K562 (cell line): Measurements from ENCODE around the gene RBSN. TPM values are rescaled to one million over a fixed set of nuclear protein-coding genes. Genes with fewer than 3 reads are reported as not detected.

Experiments used
- ATF3 ChIP-seq, 2 experiments: fragments of 450-650 bp in 1 of 2; sonication (generic) in 1 of 2; formaldehyde crosslinking in 1 of 2; IDR thresholded peaks in 1 of 2; conservative IDR thresholded peaks in 1 of 2; 2 replicates each; pipeline versions ENCODE4 v1.6.1 to v1.8.1; 2016 to 2023; ENCODE audit warnings: mild to moderate bottlenecking in 2 of 2, moderate library complexity in 2 of 2, inconsistent platforms in 1 of 2, missing genetic modification reagents in 1 of 2
- CHD2 ChIP-seq: IDR thresholded peaks from 2 replicates; pipeline ENCODE4 v1.6.1; 2011; ENCODE audit warnings: low read depth, low read length
- CREM ChIP-seq: IDR thresholded peaks from 2 replicates; pipeline ENCODE4 v1.6.1; 2014; ENCODE audit warnings: antibody characterized with exemption, low read depth
- HEY1 ChIP-seq: fragments of 250-450 bp; sonication (Bioruptor Pico); IDR thresholded peaks from 2 replicates; pipeline ENCODE4 v1.5.0; 2020; ENCODE audit warnings: mild to moderate bottlenecking, moderate library complexity, borderline replicate concordance
- HLTF ChIP-seq: fragments of 450-650 bp; IDR thresholded peaks from 2 replicates; pipeline ENCODE4 v1.6.1; 2016
- HNRNPH1 ChIP-seq: fragments of 200-400 bp; formaldehyde crosslinking; optimal IDR thresholded peaks from 2 replicates; pipeline ENCODE3; 2017; ENCODE audit warnings: low read depth, mild to moderate bottlenecking, low read length, moderate library complexity
- KDM4B ChIP-seq, 2 experiments: fragments of 450-650 bp in 1 of 2; sonication (generic) in 1 of 2; IDR thresholded peaks; 2 replicates each; pipeline ENCODE4 v1.6.1; 2016 to 2017; ENCODE audit warnings: borderline replicate concordance in 2 of 2, antibody characterized with exemption in 1 of 2, low read depth in 1 of 2, mild to moderate bottlenecking in 1 of 2
- MCM2 ChIP-seq: fragments of 450-650 bp; IDR thresholded peaks from 2 replicates; pipeline ENCODE4 v1.6.1; 2017; ENCODE audit warnings: low read depth, mild to moderate bottlenecking
- NFIX ChIP-seq: fragments of 250-450 bp; sonication (Bioruptor Pico); IDR thresholded peaks from 2 replicates; pipeline ENCODE4 v1.4.0; 2020; ENCODE audit warnings: low read depth, mild to moderate bottlenecking, moderate library complexity
- NFRKB ChIP-seq: fragments of 450-650 bp; IDR thresholded peaks from 2 replicates; pipeline ENCODE4 v1.6.1; 2016; ENCODE audit warnings: low read depth
- NFYB ChIP-seq: IDR thresholded peaks from 2 replicates; pipeline ENCODE4 v1.6.1; 2011; ENCODE audit warnings: mild to moderate bottlenecking, moderate library complexity; ENCODE audit not compliant: insufficient read length; ENCODE audit errors: extremely low read depth
- PATZ1 ChIP-seq: fragments of 250-450 bp; sonication (Bioruptor Pico); IDR thresholded peaks from 2 replicates; pipeline ENCODE4 v1.5.0; 2020; ENCODE audit warnings: mild to moderate bottlenecking, borderline replicate concordance
- PPARD ChIP-seq: fragments of 250-450 bp; sonication (Bioruptor Pico); IDR thresholded peaks from 2 replicates; pipeline ENCODE4 v1.8.0; 2022; ENCODE audit warnings: inconsistent platforms, mild to moderate bottlenecking, moderate library complexity
- PTBP1 ChIP-seq: fragments of 200-400 bp; formaldehyde crosslinking; IDR thresholded peaks from 2 replicates; pipeline ENCODE4 v1.6.1; 2017; ENCODE audit warnings: low read depth, low read length
- SIN3A ChIP-seq, 2 experiments: fragments of 150-350 bp in 1 of 2; IDR thresholded peaks; 2 replicates each; pipeline ENCODE4 v1.6.1; 2011 to 2016; ENCODE audit warnings: borderline replicate concordance in 2 of 2, low read depth in 2 of 2, low read length in 2 of 2, mild to moderate bottlenecking in 2 of 2, moderate library complexity in 2 of 2; ENCODE audit not compliant: control insufficient read depth in 1 of 2
- SMAD3 ChIP-seq: fragments of 450-650 bp; formaldehyde crosslinking; conservative IDR thresholded peaks from 2 replicates; pipeline ENCODE4 v1.4.0; 2020; ENCODE audit warnings: mild to moderate bottlenecking
- SNAPC5 ChIP-seq: fragments of 250-450 bp; sonication (Bioruptor Pico); IDR thresholded peaks from 2 replicates; pipeline ENCODE4 v1.8.0; 2021; ENCODE audit warnings: moderate library complexity, mild to moderate bottlenecking, inconsistent platforms
- STAG1 ChIP-seq: sonication (generic); formaldehyde crosslinking; IDR thresholded peaks from 2 replicates; pipeline ENCODE4 v1.5.0; 2020; ENCODE audit warnings: missing genetic modification reagents, borderline replicate concordance
- TCF3 ChIP-seq: sonication (generic); formaldehyde crosslinking; IDR thresholded peaks from 2 replicates; pipeline ENCODE4 v1.4.0; 2020; ENCODE audit warnings: mild to moderate bottlenecking, missing genetic modification reagents
- TEAD1 ChIP-seq, 2 experiments: fragments of 450-650 bp in 1 of 2; sonication (generic) in 1 of 2; formaldehyde crosslinking; IDR thresholded peaks; 2 replicates each; pipeline versions ENCODE4 v1.4.0 to v1.8.0; 2020 to 2022; ENCODE audit warnings: mild to moderate bottlenecking in 2 of 2, missing genetic modification reagents in 1 of 2
- ZBTB17 ChIP-seq: fragments of 450-650 bp; formaldehyde crosslinking; IDR thresholded peaks from 2 replicates; pipeline ENCODE4 v1.4.0; 2020; ENCODE audit warnings: mild to moderate bottlenecking
- ZC3H11A ChIP-seq: IDR thresholded peaks from 2 replicates; pipeline ENCODE4 v1.6.1; 2012; ENCODE audit warnings: low read depth, low read length, improper control_type of control experiment
- ZEB2 ChIP-seq: fragments of 450-650 bp; IDR thresholded peaks from 2 replicates; pipeline ENCODE4 v1.6.1; 2016
- ZNF41 ChIP-seq: fragments of 250-450 bp; sonication (Bioruptor Pico); conservative IDR thresholded peaks from 2 replicates; pipeline ENCODE4 v1.4.0; 2020; ENCODE audit warnings: mild to moderate bottlenecking
- polyA plus RNA-seq, 8 experiments: library from polyadenylated mRNA; depleted of rRNA in 4 of 8; stranded (reverse) in 5 of 8; unstranded in 3 of 8; fragments of >200 nt; fragmentation: Nextera tagmentation in 2 of 8; fragmentation: Illumina TruSeq in 1 of 8; extraction: Ambion mirVana in 2 of 8; extraction: Trizol in 1 of 8; gene quantifications; 2 replicates each; pipeline versions ENCODE4 v1.2.1 to v1.2.3, GENCODE V29; 2011 to 2014; ENCODE audit warnings: inconsistent platforms in 1 of 8, missing spikeins in 1 of 8
- total RNA-seq, 7 experiments: library from RNA; depleted of rRNA in 6 of 7; stranded (reverse); fragments of >200 nt in 6 of 7; fragmentation: Illumina TruSeq in 2 of 7; extraction: Trizol in 2 of 7; gene quantifications; 2 replicates each; pipeline versions ENCODE4 v1.2.1 to v1.2.3, GENCODE V29; 2011 to 2021; ENCODE audit warnings: low replicate concordance in 1 of 7
- TF ChIP-seq, protein P1 (sequence below): sonication (generic); formaldehyde crosslinking; IDR thresholded peaks from 2 replicates; pipeline ENCODE4 v1.8.0; 2022; ENCODE audit warnings: mild to moderate bottlenecking, missing genetic modification reagents

RBSN gene
- total and polyA plus RNA-seq, 9 of the 15 experiments (the other 6 are each of a cell fraction or from before 2014, with no cell fraction given): 2.9 to 19.6 (median 15.0) TPM

- TF ChIP-seq KDM4B (IDR thresholded peaks at IDR 0.05; ENCODE audit: borderline replicate concordance in 2 of 2, low read depth in 1 of 2) (peak in 1 of 2 experiments; percentile 78; a peak in 1 of 4 replicates), ZEB2 (no peak), CREM (peak; percentile 80), PATZ1 (CRISPR knock-in tag) (no peak), ATF3 (IDR thresholded peaks at IDR 0.05) (no peak), ATF3 (CRISPR knock-in tag; conservative IDR thresholded peaks at IDR 0.05) (no peak), PTBP1 (0 out of 2 replicates have a peak, but pooled peaks have one; percentile 56), HEY1 (CRISPR knock-in tag) (no peak), TCF3 (CRISPR knock-in tag) (peak; percentile 28; the same call in 1 of the 2 replicates), NFRKB (no peak; the same call in 1 of the 2 replicates), NFIX (CRISPR knock-in tag) (no peak), SIN3A (IDR thresholded peaks at IDR 0.05; ENCODE audit: borderline replicate concordance in 2 of 2, control insufficient read depth in 1 of 2, low read depth in 2 of 2, low read length in 2 of 2) (peak in 1 of 2 experiments; percentile 80; a peak in 3 of 4 replicates), MCM2 (no peak), ZBTB17 (peak; percentile 75), ZNF41 (CRISPR knock-in tag) (no peak), HLTF (peak; percentile 22; the same call in 1 of the 2 replicates), SNAPC5 (no peak), PPARD (CRISPR knock-in tag) (no peak), STAG1 (CRISPR knock-in tag) (no peak), HNRNPH1 (no peak), NFYB (no peak), CHD2 (peak; percentile 94), ZC3H11A (no peak), TEAD1 (CRISPR knock-in tag; IDR thresholded peaks at IDR 0.05) (peak in 1 of 2 experiments; percentile 48; a peak in 1 of 4 replicates), SMAD3 (0 out of 2 replicates have a peak, but pooled peaks have one; percentile 18)
- TF ChIP-seq, protein P1, sequence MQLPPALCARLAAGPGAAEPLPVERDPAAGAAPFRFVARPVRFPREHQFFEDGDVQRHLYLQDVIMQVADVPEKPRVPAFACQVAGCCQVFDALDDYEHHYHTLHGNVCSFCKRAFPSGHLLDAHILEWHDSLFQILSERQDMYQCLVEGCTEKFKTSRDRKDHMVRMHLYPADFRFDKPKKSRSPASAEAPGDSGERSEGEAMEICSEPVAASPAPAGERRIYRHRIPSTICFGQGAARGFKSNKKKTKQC (CRISPR knock-in tag): peak; percentile 92
Measured at GRCh38 chr3:15064835-15065549, 34.0 kb downstream of the RBSN start, which contains the start of gene MRPS25 (continued).
